GM23338 (cell line): Measurements from ENCODE around the gene MCU. TPM values are rescaled to one million over a fixed set of nuclear protein-coding genes. Genes with fewer than 3 reads are reported as not detected.
A peak's percentile ranks its signal among the peaks of the same experiment; 100 is the strongest.

Experiments used
- ATAC-seq: fragments of 200-7000 bp; cut with Tn5 transposase; 3 replicates; pipeline ENCODE4 v1.9.1; 2020
- DNase-seq: peaks from one replicate; pipeline ENCODE4 v3.0.0-alpha.2; 2015; ENCODE audit warnings: low spot score
- H2AFZ ChIP-seq: fragments of 200-600 bp; sonication (generic); 2 replicates; pipeline ENCODE4 v1.8.0; 2016; ENCODE audit warnings: antibody characterized with exemption, mild to moderate bottlenecking, moderate library complexity
- H3F3A ChIP-seq: fragments of 200-600 bp; sonication (generic); replicated peaks from 2 replicates; pipeline ENCODE4 v1.8.0; 2017; ENCODE audit warnings: antibody characterized with exemption, mixed run types, low read depth
- H3K27ac ChIP-seq: fragments of 200-600 bp; sonication (generic); 2 replicates; pipeline ENCODE4 v1.6.1; 2016; ENCODE audit warnings: low read depth
- H3K27me3 ChIP-seq: fragments of 200-600 bp; sonication (generic); 2 replicates; pipeline ENCODE4 v1.8.0; 2016; ENCODE audit warnings: mild to moderate bottlenecking, mixed run types, moderate library complexity; ENCODE audit not compliant: insufficient read depth
- H3K36me3 ChIP-seq: fragments of 200-600 bp; sonication (generic); 2 replicates; pipeline ENCODE4 v1.8.0; 2016; ENCODE audit warnings: mild to moderate bottlenecking; ENCODE audit not compliant: insufficient read depth
- H3K4me1 ChIP-seq: fragments of 200-600 bp; sonication (generic); 2 replicates; pipeline ENCODE4 v1.8.0; 2016; ENCODE audit warnings: mild to moderate bottlenecking, moderate library complexity; ENCODE audit not compliant: insufficient read depth
- H3K4me2 ChIP-seq: fragments of 200-600 bp; sonication (generic); 2 replicates; pipeline ENCODE4 v1.7.1; 2017; ENCODE audit warnings: mixed run types
- H3K4me3 ChIP-seq: fragments of 200-600 bp; sonication (generic); 2 replicates; pipeline ENCODE4 v1.6.1; 2016; ENCODE audit warnings: mixed run types
- H3K79me2 ChIP-seq: fragments of 200-600 bp; sonication (generic); replicated peaks from 2 replicates; pipeline ENCODE4 v1.8.0; 2017; ENCODE audit warnings: mild to moderate bottlenecking; ENCODE audit not compliant: insufficient read depth
- H3K9me2 ChIP-seq: fragments of 200-600 bp; sonication (generic); 2 replicates; pipeline ENCODE4 v1.8.0; 2017; ENCODE audit not compliant: insufficient read depth
- H4K20me1 ChIP-seq: fragments of 200-600 bp; sonication (generic); replicated peaks from 2 replicates; pipeline ENCODE4 v1.8.0; 2017; ENCODE audit warnings: mild to moderate bottlenecking; ENCODE audit not compliant: insufficient read depth
- H3K27ac Mint-ChIP-seq: 2 replicates; pipeline ENCODE4 v1.8.0; 2020; ENCODE audit warnings: inconsistent platforms, mild to moderate bottlenecking, moderate library complexity, mixed read lengths
- H3K27me3 Mint-ChIP-seq: 3 replicates; pipeline ENCODE4 v1.8.0; 2022; ENCODE audit warnings: low read depth, mild to moderate bottlenecking, moderate library complexity, mixed read lengths, inconsistent platforms; ENCODE audit not compliant: insufficient read depth, poor library complexity
- H3K36me3 Mint-ChIP-seq: 3 replicates; pipeline ENCODE4 v1.8.0; 2021; ENCODE audit warnings: low read depth, mild to moderate bottlenecking, inconsistent platforms, moderate library complexity, mixed read lengths
- H3K4me1 Mint-ChIP-seq: 3 replicates; pipeline ENCODE4 v1.8.0; 2020; ENCODE audit warnings: mild to moderate bottlenecking, inconsistent platforms, mixed read lengths
- H3K4me3 Mint-ChIP-seq: 3 replicates; pipeline ENCODE4 v1.8.0; 2021; ENCODE audit warnings: moderate library complexity, mild to moderate bottlenecking, inconsistent platforms, mixed read lengths
- H3K9me3 Mint-ChIP-seq: 3 replicates; pipeline ENCODE4 v1.8.0; 2020; ENCODE audit warnings: moderate library complexity, mild to moderate bottlenecking, inconsistent platforms, mixed read lengths
- CREB1 ChIP-seq: fragments of 250-450 bp; sonication (Bioruptor Pico); IDR thresholded peaks from 2 replicates; pipeline ENCODE4 v1.5.0; 2020; ENCODE audit warnings: low read depth, mild to moderate bottlenecking, moderate library complexity
- EZH2 ChIP-seq: fragments of 200-600 bp; sonication (generic); IDR thresholded peaks from one replicate; pipeline ENCODE4 v1.8.0; 2017; ENCODE audit warnings: antibody characterized with exemption, mild to moderate bottlenecking, low read depth; ENCODE audit not compliant: unreplicated experiment
- EZH2phosphoT487 ChIP-seq: fragments of 200-600 bp; sonication (generic); IDR thresholded peaks from one replicate; pipeline ENCODE4 v1.8.1; 2018; ENCODE audit warnings: antibody characterized with exemption; ENCODE audit not compliant: unreplicated experiment
- JUNB ChIP-seq: IDR thresholded peaks from one replicate; pipeline ENCODE4 v1.6.1; 2016; ENCODE audit warnings: antibody characterized with exemption; ENCODE audit not compliant: unreplicated experiment
- NANOG ChIP-seq: IDR thresholded peaks from 2 replicates; pipeline ENCODE4 v1.6.1; 2016; ENCODE audit warnings: antibody characterized with exemption, borderline replicate concordance
- POLR2AphosphoS5 ChIP-seq: IDR thresholded peaks from 2 replicates; pipeline ENCODE4 v1.6.1; 2016; ENCODE audit warnings: antibody characterized with exemption, low read depth
- STAT1 ChIP-seq: IDR thresholded peaks from one replicate; pipeline ENCODE4 v1.6.1; 2016; ENCODE audit warnings: antibody characterized with exemption; ENCODE audit not compliant: unreplicated experiment
- ZNF114 ChIP-seq: fragments of 250-450 bp; sonication (Bioruptor Pico); IDR thresholded peaks from 2 replicates; pipeline ENCODE4 v1.5.0; 2020; ENCODE audit warnings: mild to moderate bottlenecking, moderate library complexity
- ZNF331 ChIP-seq: fragments of 250-450 bp; sonication (Bioruptor Pico); IDR thresholded peaks from 2 replicates; pipeline ENCODE4 v1.5.0; 2020; ENCODE audit warnings: low read depth, mild to moderate bottlenecking, moderate library complexity
- ZNF462 ChIP-seq: fragments of 250-450 bp; sonication (Bioruptor Pico); IDR thresholded peaks from 2 replicates; pipeline ENCODE4 v1.5.0; 2020; ENCODE audit warnings: mild to moderate bottlenecking, moderate library complexity
- polyA plus RNA-seq: library from polyadenylated mRNA; unstranded; fragments of >200 nt; fragmentation: Nextera tagmentation; extraction: Ambion mirVana; gene quantifications from 2 replicates; pipeline ENCODE4 v1.2.1, GENCODE V29; 2016
- total RNA-seq: library from RNA; depleted of rRNA; stranded (reverse); fragments of >200 nt; shearing (Covaris generic); gene quantifications from 2 replicates; pipeline ENCODE4 v1.2.3, GENCODE V29; 2014

Gene MCU
- total and polyA plus RNA-seq, 2 experiments from 2014 or later, result 41.8 to 68.2 TPM

GRCh38 chr10:72792288-72792687 lies 100.3 kb downstream of the MCU start (continued):
- no peak for TF ChIP-seq JUNB
- TF ChIP-seq ZNF114 (CRISPR knock-in tag), result no peak
- no peak for TF ChIP-seq CREB1 (CRISPR knock-in tag)
- TF ChIP-seq ZNF462 (CRISPR knock-in tag), result no peak
- TF ChIP-seq POLR2AphosphoS5, result no peak
- TF ChIP-seq EZH2, result no peak
- TF ChIP-seq EZH2phosphoT487, result no peak
- TF ChIP-seq NANOG, result no peak
- no peak for TF ChIP-seq ZNF331 (CRISPR knock-in tag)

GRCh38 chr10:72793752-72794151 lies 101.8 kb downstream of the MCU start:
- Mint-ChIP-seq H3K4me1 (peaks cover 57% of the 10 kb centered on the region), H3K9me3 (no peaks in the 10 kb centered on the region), H3K4me3 (no peak overlapping the region), H3K27ac (peak overlapping the region; percentile 36; the same call in 1 of the 2 replicates), H3K27me3 (no peaks in the 10 kb centered on the region), H3K36me3 (no peaks in the 10 kb centered on the region)
- DNase-seq (no peak), ATAC-seq (peak; percentile 72)
- H3K9me2 ChIP-seq, result no peaks in the 10 kb centered on the region
- no peaks in the 10 kb centered on the region for H3K36me3 ChIP-seq
- H3K27ac ChIP-seq, result peak overlapping the region; percentile 56
- peaks cover 51% of the 10 kb centered on the region for H3K4me1 ChIP-seq
- no peak overlapping the region for H3K4me3 ChIP-seq
- no peaks in the 10 kb centered on the region for H3F3A ChIP-seq
- peaks cover 53% of the 10 kb centered on the region for H3K79me2 ChIP-seq
- H2AFZ ChIP-seq, result no peak overlapping the region
- H3K4me2 ChIP-seq, result peak overlapping the region; percentile 22; the same call in 1 of the 2 replicates
- H4K20me1 ChIP-seq, result no peaks in the 10 kb centered on the region
- H3K27me3 ChIP-seq, result no peaks in the 10 kb centered on the region
- TF ChIP-seq STAT1 (no peak), ZNF462 (CRISPR knock-in tag) (0 out of 2 replicates have a peak, but pooled peaks have one; percentile 2)
